CD4-positive, CD25-positive, alpha-beta regulatory T cell (primary cell): ENCODE measurements around the gene KLHDC10. TPM values are rescaled to one million over a fixed set of nuclear protein-coding genes. Genes with fewer than 3 reads are reported as not detected.
A peak's percentile ranks its signal among the peaks of the same experiment; 100 is the strongest.
"Not testable (repeated sequence)": the region's sequence is repeated elsewhere in the genome, so short reads cannot be mapped to it uniquely, and the experiment has no call there.

Experiments
- ATAC-seq, 2 donors: fragments of 150-1000 bp; cut with Tn5 transposase; one replicate each; pipeline ENCODE4 v1.10.0; 2021; ENCODE audit warnings: low read depth in 2 of 2, moderate number of reproducible peaks in 2 of 2, moderate library complexity in 1 of 2
- DNase-seq, 3 donors: peaks; one replicate each; pipeline versions ENCODE4 v3.0.0 to v3.0.0-alpha.2; 2012 to 2022; ENCODE audit warnings: mixed read lengths in 1 of 3
- H3K27ac ChIP-seq: one replicate; pipeline ENCODE4 v1.7.0; 2013; ENCODE audit warnings: mild to moderate bottlenecking, low read length; ENCODE audit not compliant: insufficient read depth, poor library complexity, severe bottlenecking
- H3K27me3 ChIP-seq: one replicate; pipeline ENCODE4 v1.7.0; 2013; ENCODE audit warnings: low read length; ENCODE audit not compliant: control insufficient read depth, insufficient read depth
- H3K36me3 ChIP-seq: one replicate; pipeline ENCODE4 v1.7.0; 2013; ENCODE audit warnings: mild to moderate bottlenecking, low read length, moderate library complexity; ENCODE audit not compliant: control insufficient read depth, insufficient read depth
- H3K4me1 ChIP-seq: 2 replicates; pipeline ENCODE4 v1.7.0; 2013; ENCODE audit warnings: mild to moderate bottlenecking, low read length; ENCODE audit not compliant: insufficient read depth, control insufficient read depth, poor library complexity, severe bottlenecking
- H3K4me3 ChIP-seq: one replicate; pipeline ENCODE4 v1.7.0; 2013; ENCODE audit warnings: low read depth, mild to moderate bottlenecking, low read length, moderate library complexity
- H3K9me3 ChIP-seq, 2 experiments: 1 replicate in 1 of 2; 2 replicates in 1 of 2; pipeline ENCODE4 v1.7.0; 2013; ENCODE audit warnings: low read length in 2 of 2, mild to moderate bottlenecking in 1 of 2, moderate library complexity in 1 of 2; ENCODE audit not compliant: control insufficient read depth in 2 of 2
- H3K27ac Mint-ChIP-seq, 3 donors: one replicate each; pipeline ENCODE4 v1.8.0; 2020 to 2022; ENCODE audit warnings: mild to moderate bottlenecking in 3 of 3, mixed read lengths in 3 of 3, moderate library complexity in 2 of 3
- H3K27me3 Mint-ChIP-seq: one replicate; pipeline ENCODE4 v1.8.0; 2022; ENCODE audit warnings: mild to moderate bottlenecking, mixed read lengths
- H3K36me3 Mint-ChIP-seq: one replicate; pipeline ENCODE4 v1.8.0; 2020; ENCODE audit warnings: mixed read lengths
- H3K4me1 Mint-ChIP-seq, 4 donors: one replicate each; pipeline ENCODE4 v1.8.0; 2020 to 2022; ENCODE audit warnings: mixed read lengths in 4 of 4, mild to moderate bottlenecking in 1 of 4
- H3K4me3 Mint-ChIP-seq, 4 donors: one replicate each; pipeline ENCODE4 v1.8.0; 2020 to 2022; ENCODE audit warnings: mild to moderate bottlenecking in 4 of 4, mixed read lengths in 4 of 4, moderate library complexity in 3 of 4
- H3K9me3 Mint-ChIP-seq, 7 donors: one replicate each; pipeline ENCODE4 v1.8.0; 2020 to 2022; ENCODE audit warnings: mixed read lengths in 7 of 7, mild to moderate bottlenecking in 3 of 7, moderate library complexity in 2 of 7
- polyA plus RNA-seq, 4 donors: library from polyadenylated mRNA; unstranded; fragments of 300-500 nt; fragmentation: Illumina TruSeq; gene quantifications; one replicate each; pipeline ENCODE4 v1.2.3, GENCODE V29; 2021
- total RNA-seq: library from RNA; stranded (reverse); gene quantifications from one replicate; pipeline ENCODE4 v1.2.3, GENCODE V29; 2022

Gene KLHDC10
- total and polyA plus RNA-seq, 5 donors from 2014 or later: 1.3 to 16.8 (median 2.4) TPM

- H3K4me3 ChIP-seq: no peak overlapping the region
- no peaks in the 10 kb centered on the region for H3K4me1 ChIP-seq
- no peaks in the 10 kb centered on the region for H3K27me3 ChIP-seq
- ATAC-seq: no peak
- peaks cover 60% of the 10 kb centered on the region for H3K36me3 Mint-ChIP-seq
- H3K36me3 ChIP-seq: peaks cover 66% of the 10 kb centered on the region
- no peak overlapping the region for H3K4me3 Mint-ChIP-seq
- H3K9me3 ChIP-seq: no peaks in the 10 kb centered on the region
- H3K27me3 Mint-ChIP-seq: no peaks in the 10 kb centered on the region
- H3K9me3 Mint-ChIP-seq: no peaks in the 10 kb centered on the region
- H3K27ac ChIP-seq: no peak overlapping the region
- peaks cover 0 to 8% (median 2%) of the 10 kb centered on the region in 4 donors for H3K4me1 Mint-ChIP-seq
- no peak overlapping the region for H3K27ac Mint-ChIP-seq
- no peak for DNase-seq
These were observed 54.4 kb downstream of the KLHDC10 start for GRCh38 chr7:130124711-130125110.

GRCh38 chr7:130126840-130127239 lies 56.5 kb downstream of the KLHDC10 start:
- not testable (repeated sequence) for H3K27me3 ChIP-seq, ATAC-seq, H3K9me3 Mint-ChIP-seq, H3K27ac Mint-ChIP-seq, H3K9me3 ChIP-seq, H3K27ac ChIP-seq, H3K4me3 Mint-ChIP-seq, H3K4me3 ChIP-seq, H3K4me1 ChIP-seq, H3K27me3 Mint-ChIP-seq, DNase-seq, H3K4me1 Mint-ChIP-seq
- H3K36me3 ChIP-seq: peaks cover 69% of the 10 kb centered on the region
- peaks cover 69% of the 10 kb centered on the region for H3K36me3 Mint-ChIP-seq

- H3K36me3 Mint-ChIP-seq: peaks cover 65% of the 10 kb centered on the region
- H3K9me3 Mint-ChIP-seq: peaks cover 0 to 1% (median 0%) of the 10 kb centered on the region in 7 donors
- no peak for DNase-seq
- no peaks in the 10 kb centered on the region for H3K4me1 Mint-ChIP-seq
- no peak overlapping the region for H3K4me3 ChIP-seq
- peaks cover 68% of the 10 kb centered on the region for H3K36me3 ChIP-seq
- no peaks in the 10 kb centered on the region for H3K9me3 ChIP-seq
- H3K4me3 Mint-ChIP-seq: no peak overlapping the region
- H3K27ac Mint-ChIP-seq: no peak overlapping the region
- no peak overlapping the region for H3K27ac ChIP-seq
- no peaks in the 10 kb centered on the region for H3K4me1 ChIP-seq
- no peaks in the 10 kb centered on the region for H3K27me3 Mint-ChIP-seq
- ATAC-seq: no peak
- H3K27me3 ChIP-seq: no peaks in the 10 kb centered on the region
These were observed 57.1 kb downstream of the KLHDC10 start for GRCh38 chr7:130127404-130127803.

GRCh38 chr7:130127821-130128317 lies 57.5 kb downstream of the KLHDC10 start:
- no peaks in the 10 kb centered on the region for H3K27me3 ChIP-seq
- no peak for DNase-seq
- Mint-ChIP-seq H3K27me3 (no peaks in the 10 kb centered on the region), H3K4me1 (no peaks in the 10 kb centered on the region), H3K27ac (peak overlapping the region in 1 of 3 donors; percentile 62), H3K9me3 (peaks cover 0 to 1% (median 0%) of the 10 kb centered on the region in 7 donors), H3K36me3 (peaks cover 61% of the 10 kb centered on the region), H3K4me3 (no peak overlapping the region)
- no peak overlapping the region for H3K4me3 ChIP-seq
- ATAC-seq: no peak
- H3K36me3 ChIP-seq: peaks cover 64% of the 10 kb centered on the region
- H3K27ac ChIP-seq: no peak overlapping the region
- no peaks in the 10 kb centered on the region for H3K9me3 ChIP-seq
- H3K4me1 ChIP-seq: no peaks in the 10 kb centered on the region

GRCh38 chr7:130129011-130129411 lies 58.7 kb downstream of the KLHDC10 start:
- no peak overlapping the region for H3K4me3 ChIP-seq
- ATAC-seq (no peak), DNase-seq (no peak)
- no peaks in the 10 kb centered on the region for H3K4me1 ChIP-seq
- H3K27me3 Mint-ChIP-seq: no peaks in the 10 kb centered on the region
- H3K27ac Mint-ChIP-seq: peak overlapping the region in 1 of 3 donors; percentile 54
- no peaks in the 10 kb centered on the region for H3K27me3 ChIP-seq
- peaks cover 62% of the 10 kb centered on the region for H3K36me3 Mint-ChIP-seq
- H3K4me1 Mint-ChIP-seq: no peaks in the 10 kb centered on the region
- H3K9me3 ChIP-seq: no peaks in the 10 kb centered on the region
- peaks cover 0 to 1% (median 0%) of the 10 kb centered on the region in 7 donors for H3K9me3 Mint-ChIP-seq
- H3K27ac ChIP-seq: no peak overlapping the region
- no peak overlapping the region for H3K4me3 Mint-ChIP-seq
- H3K36me3 ChIP-seq: peaks cover 64% of the 10 kb centered on the region

GRCh38 chr7:130131191-130131834 lies 61.0 kb downstream of the KLHDC10 start:
- Histone ChIP-seq H3K27ac (no peak overlapping the region), H3K4me3 (no peak overlapping the region), H3K4me1 (no peaks in the 10 kb centered on the region), H3K27me3 (no peaks in the 10 kb centered on the region), H3K9me3 (no peaks in the 10 kb centered on the region), H3K36me3 (peaks cover 54% of the 10 kb centered on the region)
- H3K27me3 Mint-ChIP-seq: no peaks in the 10 kb centered on the region
- H3K36me3 Mint-ChIP-seq: peaks cover 65% of the 10 kb centered on the region
- DNase-seq (no peak), ATAC-seq (no peak)
- H3K4me3 Mint-ChIP-seq: no peak overlapping the region
- H3K4me1 Mint-ChIP-seq: peaks cover 0 to 6% (median 3%) of the 10 kb centered on the region in 4 donors
- H3K27ac Mint-ChIP-seq: no peak overlapping the region
- peaks cover 0 to 1% (median 0%) of the 10 kb centered on the region in 7 donors for H3K9me3 Mint-ChIP-seq

GRCh38 chr7:130131964-130132875 lies 61.9 kb downstream of the KLHDC10 start:
- H3K27ac ChIP-seq: no peak overlapping the region
- no peaks in the 10 kb centered on the region for H3K27me3 ChIP-seq
- H3K36me3 ChIP-seq: peaks cover 46% of the 10 kb centered on the region

More at GRCh38 chr7:130131964-130132875, 61.9 kb downstream of the KLHDC10 start:
- peaks cover 4% of the 10 kb centered on the region for H3K4me1 ChIP-seq
- ATAC-seq (no peak), DNase-seq (no peak)
- peaks cover 0 to 10% (median 6%) of the 10 kb centered on the region in 4 donors for H3K4me1 Mint-ChIP-seq
- peaks cover 63% of the 10 kb centered on the region for H3K36me3 Mint-ChIP-seq
- H3K4me3 Mint-ChIP-seq: no peak overlapping the region
- no peaks in the 10 kb centered on the region for H3K9me3 ChIP-seq
- peak overlapping the region in 1 of 3 donors; percentile 42 for H3K27ac Mint-ChIP-seq
- peaks cover 0 to 1% (median 0%) of the 10 kb centered on the region in 7 donors for H3K9me3 Mint-ChIP-seq
- no peak overlapping the region for H3K4me3 ChIP-seq
- H3K27me3 Mint-ChIP-seq: no peaks in the 10 kb centered on the region
